GM18517 (cell line): ENCODE measurements around the gene UBE2J1.
"Not testable (repeated sequence)": the region's sequence is repeated elsewhere in the genome, so short reads cannot be mapped to it uniquely, and the experiment has no call there.

Source experiments
- ATAC-seq: cut with Tn5 transposase; IDR thresholded peaks from one replicate; pipeline ENCODE4 v1.9.1; 2021; ENCODE audit warnings: mild to moderate bottlenecking, moderate library complexity; ENCODE audit not compliant: unreplicated experiment

The UBE2J1 gene

DNA sequence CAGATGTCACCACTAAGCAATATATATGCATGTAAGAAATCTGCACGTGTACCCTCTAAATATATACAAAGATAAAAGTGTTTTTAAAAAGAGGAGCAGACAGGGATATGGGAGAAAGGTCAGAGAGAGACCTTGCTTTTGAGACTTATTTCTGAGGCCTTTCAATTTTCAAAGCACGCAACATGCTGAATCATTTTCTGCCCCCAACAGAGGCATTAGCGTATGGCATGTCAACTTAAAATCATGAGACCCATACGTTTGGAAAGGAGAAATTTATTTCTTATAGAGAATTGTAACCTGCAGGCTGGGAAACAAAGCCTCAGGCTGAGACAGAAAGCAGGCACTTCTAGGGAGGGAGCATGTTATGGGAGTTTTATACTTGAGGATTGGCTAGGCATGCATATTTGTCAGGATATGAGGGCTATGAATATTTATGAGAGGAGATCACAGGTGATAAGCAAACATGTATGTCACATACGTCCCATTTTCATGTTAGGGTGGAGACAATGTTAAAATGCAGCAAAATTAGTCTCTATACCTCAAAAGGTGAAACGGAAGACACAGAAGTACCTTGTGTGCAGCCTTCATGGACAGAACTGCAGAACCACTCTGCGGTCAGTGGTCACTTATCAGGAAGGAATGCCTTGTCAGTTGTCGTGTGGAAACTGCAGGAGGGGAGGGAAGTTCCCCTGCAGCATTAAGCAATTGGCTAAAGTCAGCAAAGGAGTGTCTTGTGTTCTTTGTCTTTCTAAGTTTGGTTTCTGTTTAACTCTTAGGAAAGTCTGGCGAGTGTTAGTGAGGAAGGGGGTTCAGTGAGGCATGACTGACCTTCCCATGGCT lies 31.2 kb downstream of the UBE2J1 start:
- no peak for ATAC-seq

DNA sequence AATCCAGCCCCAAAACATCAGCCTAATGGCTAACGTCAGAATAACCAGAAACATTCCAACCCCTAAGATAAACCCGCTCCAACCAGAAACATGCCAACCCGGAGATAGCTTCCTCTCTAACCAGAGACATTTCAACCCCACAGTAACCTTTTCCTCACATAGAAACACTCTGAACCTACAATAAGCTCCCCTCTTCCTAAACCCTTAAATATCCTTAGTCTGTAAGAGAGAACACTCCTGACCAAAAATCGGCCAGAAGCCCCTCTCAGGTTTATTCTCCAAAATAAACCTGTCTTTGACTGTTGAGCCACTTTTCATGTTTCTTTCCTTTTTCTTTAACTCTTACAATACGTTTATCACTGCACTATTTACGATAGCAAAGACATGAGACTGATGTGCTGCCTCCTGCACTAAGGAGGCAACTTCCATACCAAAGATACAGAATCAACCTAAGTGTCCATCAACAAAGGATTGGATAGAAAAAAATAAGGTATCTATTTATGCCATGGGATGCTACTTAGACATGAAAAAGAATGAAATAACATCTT lies 32.4 kb downstream of the UBE2J1 start:
- no peak for ATAC-seq

DNA sequence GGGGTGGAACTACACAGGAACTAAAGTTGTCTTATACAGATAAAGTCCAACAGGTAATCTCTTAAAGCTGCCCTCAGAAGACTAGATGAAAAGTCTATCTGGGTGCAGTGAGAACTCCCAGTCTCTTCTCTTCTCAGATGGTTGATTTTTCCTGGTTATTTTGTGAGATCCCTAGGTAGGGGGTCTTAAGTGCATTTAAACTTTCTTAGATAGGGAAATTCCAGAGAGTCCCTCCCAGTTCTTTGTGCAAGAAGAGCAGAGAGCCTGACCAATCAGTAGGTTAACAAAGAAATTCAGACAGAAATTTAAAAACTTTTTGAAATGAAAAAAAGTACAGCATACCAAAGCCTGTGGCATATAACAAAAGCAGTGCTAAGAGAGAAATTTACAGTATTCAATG lies 35.5 kb downstream of the UBE2J1 start:
- no peak for ATAC-seq

DNA sequence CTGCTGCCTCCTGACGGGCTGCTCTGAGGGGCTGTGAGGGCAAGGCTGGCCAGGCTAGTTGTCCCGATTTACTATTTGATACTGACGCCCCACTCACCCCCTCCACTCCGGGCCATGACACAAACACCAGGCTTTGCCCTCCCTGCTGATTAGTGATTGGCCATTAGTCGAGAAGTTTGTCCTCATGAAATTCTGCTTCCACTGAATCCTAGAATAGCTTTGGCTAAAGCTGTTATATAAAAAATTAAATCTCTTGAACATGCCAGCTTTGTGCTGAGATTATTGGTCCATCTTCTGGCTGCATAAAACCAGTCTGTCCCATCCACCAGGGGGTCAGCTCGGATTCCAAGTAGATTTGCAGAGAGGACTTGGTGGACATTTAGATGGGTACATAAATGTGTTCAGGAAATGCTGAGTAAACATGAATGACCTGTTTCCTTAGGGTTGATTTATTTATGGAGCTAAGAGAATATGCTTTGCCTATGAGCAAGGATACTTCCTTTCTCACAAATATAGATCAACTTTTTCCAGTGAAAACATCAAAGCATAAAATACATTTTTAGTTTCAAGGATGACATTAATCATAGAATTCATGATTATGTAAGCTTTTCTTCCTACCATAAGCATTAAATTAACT lies 37.2 kb downstream of the UBE2J1 start, which contains the start of gene GABRR2:
Gene GABRR2 (minus strand): TSS at position 51 of the 637 bp plus-strand sequence. CDS start 134 bp downstream, outside the sequence.
- ATAC-seq: no peak

DNA sequence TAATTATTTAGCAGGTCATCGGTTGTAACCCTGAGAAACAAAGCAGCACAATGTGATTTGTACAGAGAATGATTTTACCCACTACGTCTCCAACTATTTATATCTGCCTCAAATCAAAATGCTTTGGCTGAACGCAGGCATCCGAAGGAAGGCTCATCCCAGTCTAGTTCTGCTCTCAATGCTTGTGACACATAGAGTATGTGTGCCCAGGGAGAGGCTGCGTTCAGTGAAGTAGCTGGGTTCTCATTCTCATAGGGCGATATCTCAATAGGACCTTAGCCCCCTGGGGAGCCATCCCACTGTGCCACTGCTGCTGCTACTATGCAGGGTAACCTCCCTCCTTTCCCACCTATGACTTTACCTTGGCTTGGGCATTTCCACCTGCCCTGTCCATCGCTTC lies 37.8 kb downstream of the UBE2J1 start:
- no peak for ATAC-seq

DNA sequence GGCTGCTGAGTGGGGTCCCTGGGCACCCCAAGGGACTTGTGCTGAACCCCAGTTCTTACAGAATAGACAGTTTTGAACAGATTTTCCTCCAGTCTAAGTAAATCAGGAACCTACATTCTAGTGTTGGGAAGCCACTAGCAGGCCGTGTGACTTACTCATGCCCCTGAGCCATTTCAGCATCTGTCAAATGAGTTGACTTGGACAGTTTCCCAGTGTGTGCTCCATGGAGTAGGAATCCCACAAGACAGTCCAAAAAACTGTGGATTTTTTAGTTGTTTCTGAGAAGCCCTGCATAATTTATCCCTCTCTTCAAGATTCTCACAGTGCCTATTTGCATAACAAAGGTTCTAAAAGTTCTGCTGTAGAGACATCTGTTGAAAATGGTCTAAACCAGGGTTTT lies 39.5 kb downstream of the UBE2J1 start:
- ATAC-seq: no peak

DNA sequence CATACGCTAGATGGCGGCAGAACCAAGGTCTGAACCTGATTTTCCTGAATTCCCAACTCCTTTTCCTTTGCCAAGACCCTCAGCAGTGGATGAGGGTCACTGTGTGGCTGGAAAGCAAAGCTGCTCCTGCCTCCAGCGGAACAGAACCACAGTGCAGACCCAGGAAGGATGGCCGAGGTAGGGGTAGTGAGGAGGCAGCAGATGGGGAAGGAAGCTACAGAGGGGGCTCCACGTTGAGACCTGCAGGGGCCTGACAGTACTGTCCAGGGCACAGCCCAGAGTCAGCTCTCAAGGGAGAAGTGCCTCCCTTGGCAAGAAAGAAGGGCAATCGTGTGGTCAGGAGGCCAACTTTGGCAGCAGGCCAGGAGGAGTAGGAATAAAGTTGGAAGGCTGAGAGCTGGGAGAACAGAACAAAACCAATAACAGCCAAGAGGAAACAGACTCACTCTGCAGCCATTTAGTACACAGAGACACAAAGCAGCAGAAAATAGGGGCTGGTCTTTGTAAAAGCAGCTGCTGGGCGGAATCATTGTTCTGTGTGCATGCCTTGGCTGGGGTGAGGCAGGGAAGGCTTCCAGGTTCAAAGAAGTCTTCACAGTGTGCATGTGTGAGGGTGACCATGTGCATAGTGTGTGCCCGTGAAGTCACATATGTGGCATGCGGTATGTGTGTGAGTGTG lies 40.5 kb downstream of the UBE2J1 start:
- ATAC-seq: no peak

DNA sequence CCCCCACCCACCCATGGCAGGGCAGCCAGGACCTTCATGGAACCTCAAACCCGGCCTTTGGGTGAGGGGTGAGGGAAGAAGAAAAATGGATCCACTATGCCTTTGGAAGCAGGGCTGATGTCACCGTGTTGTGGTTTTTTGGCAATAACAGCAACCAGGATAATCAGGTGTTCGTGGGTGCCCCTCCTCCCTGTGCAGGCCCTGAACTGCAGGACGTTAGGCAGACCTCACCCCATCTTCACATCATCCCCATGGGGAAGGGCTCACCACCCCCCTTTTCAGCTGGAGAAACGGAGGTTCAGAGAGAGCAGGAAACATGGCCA lies 41.0 kb downstream of the UBE2J1 start:
- ATAC-seq: no peak

DNA sequence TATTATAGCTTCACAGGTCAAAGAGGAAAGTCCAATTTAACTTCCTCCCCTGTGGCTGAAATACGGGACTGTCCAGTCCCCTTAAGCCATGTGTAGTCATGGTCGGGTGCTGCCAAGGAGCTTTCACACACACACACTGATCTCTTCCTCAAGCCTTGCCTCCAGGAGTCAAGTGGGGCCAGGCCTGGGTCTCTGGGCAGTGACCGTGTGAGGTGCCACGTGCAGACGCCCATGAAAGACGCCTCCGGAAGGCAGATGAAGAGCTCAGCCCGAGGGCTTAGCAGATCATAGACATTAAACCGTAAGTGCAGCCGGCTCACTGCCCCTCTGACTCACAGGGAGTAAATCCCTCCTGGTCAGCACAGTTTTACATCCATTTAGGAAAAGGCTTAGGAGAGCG lies 41.6 kb downstream of the UBE2J1 start:
- no peak for ATAC-seq

DNA sequence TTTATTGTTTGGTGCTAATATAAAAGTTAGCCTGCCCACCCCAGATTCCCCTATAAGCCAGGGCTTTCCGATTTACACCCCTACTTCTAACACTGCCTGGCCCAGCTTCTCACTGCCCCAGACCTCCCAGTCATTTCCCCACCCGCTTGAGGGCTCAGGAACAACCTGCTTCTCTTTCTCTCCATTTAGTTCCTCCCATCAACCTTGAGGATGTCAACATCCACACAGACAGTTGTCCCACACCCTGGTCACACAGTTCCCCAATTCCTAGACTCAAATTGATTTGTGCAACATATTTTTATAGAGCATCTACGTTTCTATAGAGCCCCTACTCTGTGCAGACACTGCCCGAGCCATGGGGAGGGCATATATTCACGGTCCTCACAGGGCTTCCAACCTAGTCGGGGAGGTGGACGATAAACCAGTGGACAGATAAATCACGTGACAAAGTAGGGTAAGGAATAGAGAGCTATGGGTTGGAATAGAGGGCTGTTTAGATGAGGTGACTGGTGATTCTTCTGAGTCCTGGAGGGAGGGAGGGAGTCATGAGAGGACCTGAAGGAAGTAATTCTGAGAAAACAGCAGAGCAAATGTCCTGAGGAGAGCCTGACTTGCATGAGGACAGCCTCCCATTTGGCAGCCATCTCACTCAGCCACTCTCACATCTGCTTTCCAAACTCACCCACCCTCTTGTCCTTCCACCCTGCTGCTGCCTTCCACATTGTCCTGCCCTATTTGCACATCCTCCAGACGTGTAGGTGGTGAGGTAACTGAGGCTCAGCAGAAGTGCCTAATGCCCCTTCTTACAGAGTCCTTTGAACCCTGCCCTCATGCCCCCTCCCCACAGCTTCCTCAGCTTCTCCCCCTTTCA lies 43.8 kb downstream of the UBE2J1 start:
- no peak for ATAC-seq

DNA sequence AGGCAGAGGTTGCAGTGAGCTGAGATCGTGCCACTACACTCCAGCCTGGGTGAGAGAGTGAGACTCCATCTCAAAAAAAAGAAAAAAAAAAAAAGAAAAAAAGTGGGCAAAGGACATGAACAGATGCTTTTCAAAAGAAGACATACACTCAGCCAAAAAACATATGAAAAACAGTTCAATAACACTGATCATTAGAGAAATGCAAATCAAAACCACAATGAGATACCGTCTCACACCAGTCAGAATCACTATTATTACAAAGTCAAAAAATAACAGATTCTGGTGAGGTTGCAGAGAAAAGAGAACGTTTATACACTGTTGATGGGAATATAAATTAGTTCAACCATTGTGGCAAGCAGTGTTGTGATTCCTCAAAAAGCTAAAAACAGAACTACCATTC lies 48.0 kb downstream of the UBE2J1 start:
- ATAC-seq: peak; percentile 51

DNA sequence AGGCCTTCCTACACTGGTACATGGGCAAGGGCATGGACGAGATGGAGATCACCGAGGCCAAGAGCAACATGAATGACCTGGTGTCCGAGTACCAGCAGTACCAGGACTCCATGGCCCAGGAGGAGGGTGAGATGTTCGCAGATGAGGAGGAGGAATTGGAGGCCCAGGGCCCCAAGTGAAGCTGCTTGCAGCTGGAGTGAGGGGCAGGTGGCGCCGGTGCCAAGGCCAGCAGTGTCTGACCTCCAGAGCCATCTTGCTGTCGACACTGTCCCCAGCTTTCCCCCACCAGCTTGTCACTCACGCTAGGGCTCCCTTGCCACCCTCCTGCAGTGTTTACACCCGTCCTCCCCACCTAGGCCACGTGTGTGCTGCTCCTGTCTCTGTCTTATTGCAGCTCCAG lies 49.6 kb downstream of the UBE2J1 start:
- no peak for ATAC-seq

DNA sequence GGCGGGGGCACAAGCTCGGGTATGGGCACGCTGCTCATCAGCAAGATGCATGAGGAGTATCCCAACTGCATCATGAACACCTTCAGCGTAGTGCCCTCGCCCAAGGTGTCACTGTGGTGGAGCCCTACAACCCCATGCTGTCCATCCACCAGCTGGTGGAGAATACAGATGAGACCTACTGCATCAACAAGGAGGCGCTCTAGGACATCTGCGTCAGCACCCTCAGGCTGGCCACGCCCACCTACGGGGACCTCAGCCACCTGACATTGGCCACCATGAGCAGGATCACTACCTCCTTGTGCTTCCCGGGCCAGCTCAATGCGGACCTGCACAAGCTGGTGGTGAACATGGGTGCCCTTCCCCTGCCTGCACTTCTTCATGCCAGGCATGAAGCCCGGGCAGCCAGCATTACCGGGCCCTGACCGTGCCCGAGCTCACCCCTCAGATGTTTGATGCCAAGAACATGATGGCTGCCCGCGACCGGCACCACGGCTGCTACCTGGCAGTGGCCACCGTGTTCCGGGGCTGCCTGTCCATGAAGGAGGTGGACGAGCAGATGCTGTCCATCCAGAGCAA lies 50.2 kb downstream of the UBE2J1 start:
- no peak for ATAC-seq

DNA sequence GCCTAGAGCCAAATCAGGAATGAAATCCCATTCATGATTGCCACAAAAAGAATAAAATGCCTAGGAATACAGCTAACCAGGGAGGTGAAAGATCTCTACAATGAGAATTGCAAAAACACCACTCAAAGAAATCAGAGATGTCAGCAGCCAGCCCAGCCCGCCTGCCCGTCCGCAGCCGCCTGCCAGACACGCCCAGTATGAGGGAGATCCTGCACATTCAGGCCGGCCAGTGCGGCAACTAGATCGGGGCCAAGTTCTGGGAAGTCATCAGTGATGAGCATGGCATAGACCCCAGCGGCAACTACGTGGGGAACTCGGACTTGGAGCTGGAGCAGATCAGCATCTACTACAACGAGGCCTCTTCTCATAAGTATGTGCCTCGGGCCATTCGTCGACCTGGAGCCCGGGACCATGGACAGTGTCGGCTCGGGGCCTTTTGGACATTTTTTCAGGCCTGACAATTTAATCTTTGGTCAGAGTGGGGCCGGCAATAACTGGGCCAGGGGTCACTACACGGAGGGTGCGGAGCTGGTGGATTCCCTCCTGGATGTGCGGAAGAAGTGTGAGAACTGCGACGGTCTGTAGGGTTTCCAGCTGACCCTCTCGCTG lies 50.8 kb downstream of the UBE2J1 start:
- ATAC-seq: no peak

DNA sequence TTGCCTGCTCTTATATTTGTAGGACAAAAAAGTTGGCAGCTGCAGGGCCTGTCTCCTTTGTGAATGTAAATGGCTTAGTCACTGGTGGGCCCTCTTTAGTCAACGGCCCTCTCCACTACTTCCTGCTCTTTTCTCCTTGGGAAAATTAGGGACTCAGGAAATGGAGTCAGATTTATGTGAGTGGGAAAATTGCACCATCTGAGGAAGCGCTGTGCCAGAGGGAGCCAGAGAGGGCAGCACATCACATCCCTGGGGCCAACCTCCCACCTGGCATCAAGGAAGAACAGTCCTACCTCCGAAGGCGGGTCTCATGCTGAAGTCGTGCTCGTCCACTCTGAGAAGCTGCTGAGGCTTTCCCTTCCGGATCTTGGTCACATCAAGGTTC lies 53.1 kb downstream of the UBE2J1 start:
- ATAC-seq: no peak

DNA sequence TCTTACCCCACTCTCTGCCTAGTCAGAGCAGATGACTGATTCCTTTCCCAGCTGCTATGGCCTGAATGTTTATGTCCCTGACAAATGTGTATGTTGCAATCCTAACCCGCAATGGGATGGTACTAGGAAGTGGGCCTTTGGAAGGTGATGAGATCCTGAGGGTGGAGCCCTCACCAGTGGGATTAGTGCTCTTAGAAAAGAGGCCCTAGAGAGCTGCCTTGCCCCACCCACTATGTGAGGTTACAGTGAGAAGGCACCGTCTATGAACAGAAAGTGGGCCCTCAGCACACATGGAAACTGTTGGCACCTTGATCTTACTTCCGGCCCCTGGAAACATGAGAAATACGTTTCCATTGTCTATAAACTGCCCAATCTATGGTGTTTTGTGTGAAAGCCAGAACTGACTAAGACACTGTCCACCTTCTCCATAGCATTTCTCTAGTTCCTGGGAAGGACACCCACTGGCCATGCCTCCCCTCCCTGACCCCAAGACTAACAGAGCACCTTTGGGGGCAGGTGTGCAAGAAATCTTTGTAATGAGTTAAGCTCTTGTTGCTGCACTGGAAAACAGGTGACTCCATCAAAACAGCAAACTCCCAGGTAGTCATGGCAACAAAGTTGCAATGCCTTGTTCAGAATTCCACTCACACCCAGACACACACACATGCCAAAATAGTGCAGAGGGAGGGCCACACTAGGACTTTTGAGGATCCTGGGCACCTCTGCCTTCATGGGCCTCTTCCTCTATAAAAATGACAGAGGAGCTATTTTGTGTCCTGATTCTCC lies 53.6 kb downstream of the UBE2J1 start:
- ATAC-seq: no peak

DNA sequence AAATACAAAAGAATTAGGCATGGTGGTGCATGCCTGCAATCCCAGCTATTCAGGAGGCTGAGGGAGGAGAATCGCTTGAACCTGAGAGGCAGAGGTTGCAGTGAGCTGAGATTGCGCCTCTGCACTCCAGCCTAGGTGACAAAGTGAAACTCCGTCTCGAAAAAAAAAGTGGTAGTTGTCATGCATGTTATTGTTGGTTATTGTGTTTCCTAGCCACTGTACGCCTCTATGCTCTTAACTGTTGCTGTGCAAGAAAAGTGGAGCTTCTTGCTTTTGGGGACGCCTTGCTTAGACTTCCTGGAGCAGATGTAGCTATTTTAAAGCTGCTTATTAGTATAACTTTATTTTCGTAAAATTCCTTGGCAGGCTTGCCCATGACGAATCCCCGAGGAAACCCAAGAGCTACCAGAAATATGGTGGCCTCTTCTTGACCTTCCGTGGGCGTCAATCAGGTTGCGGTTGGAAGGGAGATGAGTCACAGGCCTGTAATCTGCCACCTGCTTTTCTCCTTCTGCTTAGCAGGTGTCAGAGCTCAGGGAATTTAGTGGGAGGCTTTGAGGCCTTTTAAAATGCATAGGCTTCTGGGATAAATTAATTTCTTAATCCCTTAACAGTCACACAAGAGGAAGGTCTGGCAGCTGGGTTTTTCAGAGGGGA lies 54.7 kb downstream of the UBE2J1 start:
- ATAC-seq: peak; percentile 93

DNA sequence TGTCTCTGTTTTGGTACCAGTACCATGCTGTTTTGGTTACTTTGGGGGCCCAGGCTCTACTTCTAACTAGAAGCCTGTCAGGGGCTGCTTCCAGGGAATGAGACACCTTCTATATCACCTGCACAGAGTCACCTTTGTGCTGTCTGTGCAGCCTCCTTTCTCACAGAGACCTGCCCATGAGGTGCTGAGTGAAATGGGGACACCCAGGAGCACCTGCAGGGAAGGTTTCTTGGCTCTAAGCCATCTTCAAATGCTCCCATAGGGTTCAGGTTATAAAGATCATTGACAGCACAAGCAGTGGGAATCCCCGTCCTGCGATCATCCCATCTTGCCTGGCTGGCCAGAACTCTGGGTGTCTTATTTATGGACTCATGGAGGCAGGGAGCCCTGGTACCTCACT lies 56.5 kb downstream of the UBE2J1 start:
- ATAC-seq: no peak

DNA sequence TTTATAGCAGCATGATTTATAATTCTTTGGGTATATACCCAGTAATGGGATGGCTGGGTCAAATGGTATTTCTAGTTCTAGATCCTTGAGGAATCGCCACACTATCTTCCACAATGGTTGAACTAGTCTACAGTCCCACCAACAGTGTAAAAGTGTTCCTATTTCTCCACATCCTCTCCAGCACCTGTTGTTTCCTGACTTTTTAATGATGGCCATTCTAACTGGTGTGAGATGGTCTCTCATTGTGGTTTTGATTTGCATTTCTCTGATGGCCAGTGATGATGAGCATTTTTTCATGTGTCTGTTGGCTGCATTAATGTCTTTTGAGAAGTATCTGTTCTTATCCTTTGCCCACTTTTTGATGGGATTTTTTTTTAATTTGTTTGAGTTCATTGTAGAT lies 57.4 kb downstream of the UBE2J1 start:
- ATAC-seq: not testable (repeated sequence)
